HepG2 (cell line): Measurements from ENCODE around the gene ATP6V0A1. TPM values are rescaled to one million over a fixed set of nuclear protein-coding genes. Genes with fewer than 3 reads are reported as not detected.

Experiments used
- ATM ChIP-seq: fragments of 450-650 bp; IDR thresholded peaks from 2 replicates; pipeline ENCODE4 v1.7.1; 2017; ENCODE audit warnings: mild to moderate bottlenecking, borderline replicate concordance
- HES4 ChIP-seq: sonication (generic); formaldehyde crosslinking; IDR thresholded peaks from 2 replicates; pipeline ENCODE4 v1.9.0; 2021; ENCODE audit warnings: mild to moderate bottlenecking, missing genetic modification reagents, borderline replicate concordance
- KAT2B ChIP-seq: fragments of 150-350 bp; IDR thresholded peaks from 2 replicates; pipeline ENCODE4 v1.6.1; 2014; ENCODE audit warnings: low read depth, low read length, borderline replicate concordance
- PCBP1 ChIP-seq: fragments of 200-400 bp; formaldehyde crosslinking; IDR thresholded peaks from 2 replicates; pipeline ENCODE4 v1.6.1; 2017; ENCODE audit warnings: mild to moderate bottlenecking, low read depth, low read length, borderline replicate concordance
- SAFB2 ChIP-seq: sonication (generic); formaldehyde crosslinking; IDR thresholded peaks from 2 replicates; pipeline ENCODE4 v1.5.1; 2020; ENCODE audit warnings: missing genetic modification reagents, low read depth, mild to moderate bottlenecking, borderline replicate concordance
- SNAI1 ChIP-seq: sonication (generic); formaldehyde crosslinking; IDR thresholded peaks from 2 replicates; pipeline ENCODE4 v1.5.0; 2020; ENCODE audit warnings: mild to moderate bottlenecking, missing genetic modification reagents, borderline replicate concordance
- TEF ChIP-seq: sonication (generic); formaldehyde crosslinking; IDR thresholded peaks from 2 replicates; pipeline ENCODE4 v1.5.0; 2020; ENCODE audit warnings: missing genetic modification reagents
- ZBTB2 ChIP-seq: sonication (generic); formaldehyde crosslinking; IDR thresholded peaks from 2 replicates; pipeline ENCODE4 v1.8.0; 2022; ENCODE audit warnings: low read depth, missing genetic modification reagents
- ZKSCAN5 ChIP-seq: sonication (generic); formaldehyde crosslinking; IDR thresholded peaks from 2 replicates; pipeline ENCODE4 v1.5.1; 2020; ENCODE audit warnings: mild to moderate bottlenecking, missing genetic modification reagents
- ZNF30 ChIP-seq: sonication (generic); formaldehyde crosslinking; IDR thresholded peaks from 2 replicates; pipeline ENCODE4 v1.5.0; 2020; ENCODE audit warnings: mild to moderate bottlenecking, missing genetic modification reagents
- ZNF343 ChIP-seq: sonication (generic); formaldehyde crosslinking; IDR thresholded peaks from 2 replicates; pipeline ENCODE4 v1.4.0; 2020; ENCODE audit warnings: mild to moderate bottlenecking, missing genetic modification reagents
- ZNF512B ChIP-seq: sonication (generic); formaldehyde crosslinking; IDR thresholded peaks from 2 replicates; pipeline ENCODE4 v1.5.1; 2020; ENCODE audit warnings: missing genetic modification reagents, mild to moderate bottlenecking, borderline replicate concordance
- ZNF546 ChIP-seq: sonication (generic); formaldehyde crosslinking; conservative IDR thresholded peaks from 2 replicates; pipeline ENCODE4 v1.8.1; 2023; ENCODE audit warnings: mild to moderate bottlenecking, missing genetic modification reagents
- ZNF777 ChIP-seq: sonication (generic); formaldehyde crosslinking; IDR thresholded peaks from 2 replicates; pipeline ENCODE4 v1.4.0; 2020; ENCODE audit warnings: missing genetic modification reagents
- ZNF788 ChIP-seq: sonication (generic); formaldehyde crosslinking; IDR thresholded peaks from 2 replicates; pipeline ENCODE4 v1.5.0; 2020; ENCODE audit warnings: mild to moderate bottlenecking, missing genetic modification reagents, borderline replicate concordance
- ZSCAN22 ChIP-seq: sonication (generic); formaldehyde crosslinking; IDR thresholded peaks from 2 replicates; pipeline ENCODE4 v1.4.0; 2020; ENCODE audit warnings: mild to moderate bottlenecking, missing genetic modification reagents
- polyA plus RNA-seq, 8 experiments: library from polyadenylated mRNA; depleted of rRNA in 3 of 8; stranded (reverse) in 7 of 8; unstranded in 1 of 8; fragments of >200 nt; fragmentation: Illumina TruSeq in 4 of 8; extraction: Trizol in 4 of 8; gene quantifications; 2 replicates each; pipeline versions ENCODE4 v1.2.1 to v1.2.3, GENCODE V29; 2011 to 2016; ENCODE audit warnings: low read depth in 4 of 8, missing spikeins in 1 of 8, mixed read lengths in 1 of 8; ENCODE audit not compliant: insufficient read depth in 1 of 8
- total RNA-seq, 5 experiments: library from RNA; depleted of rRNA; stranded (reverse); fragments of >200 nt; fragmentation: Illumina TruSeq; extraction: Trizol; gene quantifications; 2 replicates each; pipeline ENCODE4 v1.2.3, GENCODE V29; 2016; ENCODE audit warnings: low read depth in 1 of 5
- TF ChIP-seq, protein P1 (sequence below): sonication (generic); formaldehyde crosslinking; IDR thresholded peaks from 2 replicates; pipeline ENCODE4 v1.5.1; 2020; ENCODE audit warnings: mild to moderate bottlenecking, moderate library complexity, missing genetic modification reagents
- TF ChIP-seq, protein P2 (sequence below): sonication (generic); formaldehyde crosslinking; IDR thresholded peaks from 2 replicates; pipeline ENCODE4 v1.8.1; 2023; ENCODE audit warnings: mild to moderate bottlenecking, missing genetic modification reagents, borderline replicate concordance
- TF ChIP-seq, protein P3 (sequence below): sonication (generic); formaldehyde crosslinking; IDR thresholded peaks from 2 replicates; pipeline ENCODE4 v1.4.0; 2020; ENCODE audit warnings: missing genetic modification reagents
- TF ChIP-seq, protein P4 (sequence below): IDR thresholded peaks from 2 replicates; pipeline ENCODE4 v1.6.1; 2016; ENCODE audit warnings: mild to moderate bottlenecking, missing biosample characterization, missing genetic modification reagents

ATP6V0A1 gene
- total and polyA plus RNA-seq, 2 of the 13 experiments (the other 11 are each of a cell fraction or from before 2014, with no cell fraction given), result 27.9 to 54.1 TPM

- TF ChIP-seq, protein P1, sequence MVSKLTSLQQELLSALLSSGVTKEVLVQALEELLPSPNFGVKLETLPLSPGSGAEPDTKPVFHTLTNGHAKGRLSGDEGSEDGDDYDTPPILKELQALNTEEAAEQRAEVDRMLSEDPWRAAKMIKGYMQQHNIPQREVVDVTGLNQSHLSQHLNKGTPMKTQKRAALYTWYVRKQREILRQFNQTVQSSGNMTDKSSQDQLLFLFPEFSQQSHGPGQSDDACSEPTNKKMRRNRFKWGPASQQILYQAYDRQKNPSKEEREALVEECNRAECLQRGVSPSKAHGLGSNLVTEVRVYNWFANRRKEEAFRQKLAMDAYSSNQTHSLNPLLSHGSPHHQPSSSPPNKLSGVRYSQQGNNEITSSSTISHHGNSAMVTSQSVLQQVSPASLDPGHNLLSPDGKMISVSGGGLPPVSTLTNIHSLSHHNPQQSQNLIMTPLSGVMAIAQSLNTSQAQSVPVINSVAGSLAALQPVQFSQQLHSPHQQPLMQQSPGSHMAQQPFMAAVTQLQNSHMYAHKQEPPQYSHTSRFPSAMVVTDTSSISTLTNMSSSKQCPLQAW (CRISPR knock-in tag), result no peak
- no peak for TF ChIP-seq KAT2B
- peak; percentile 90; the same call in 1 of the 2 replicates for TF ChIP-seq SNAI1 (CRISPR knock-in tag)
- TF ChIP-seq, protein P2, sequence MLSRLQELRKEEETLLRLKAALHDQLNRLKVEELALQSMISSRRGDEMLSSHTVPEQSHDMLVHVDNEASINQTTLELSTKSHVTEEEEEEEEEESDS (CRISPR knock-in tag), result no peak
- TF ChIP-seq ZNF777 (CRISPR knock-in tag), result peak; percentile 81
- no peak for TF ChIP-seq ATM
- TF ChIP-seq SAFB2 (CRISPR knock-in tag), result peak; percentile 22; the same call in 1 of the 2 replicates
- no peak; the same call in 1 of the 2 replicates for TF ChIP-seq ZNF546
- TF ChIP-seq HES4, result peak; percentile 72
- 0 out of 2 replicates have a peak, but pooled peaks have one; percentile 56 for TF ChIP-seq ZNF30 (CRISPR knock-in tag)
- TF ChIP-seq, protein P3, sequence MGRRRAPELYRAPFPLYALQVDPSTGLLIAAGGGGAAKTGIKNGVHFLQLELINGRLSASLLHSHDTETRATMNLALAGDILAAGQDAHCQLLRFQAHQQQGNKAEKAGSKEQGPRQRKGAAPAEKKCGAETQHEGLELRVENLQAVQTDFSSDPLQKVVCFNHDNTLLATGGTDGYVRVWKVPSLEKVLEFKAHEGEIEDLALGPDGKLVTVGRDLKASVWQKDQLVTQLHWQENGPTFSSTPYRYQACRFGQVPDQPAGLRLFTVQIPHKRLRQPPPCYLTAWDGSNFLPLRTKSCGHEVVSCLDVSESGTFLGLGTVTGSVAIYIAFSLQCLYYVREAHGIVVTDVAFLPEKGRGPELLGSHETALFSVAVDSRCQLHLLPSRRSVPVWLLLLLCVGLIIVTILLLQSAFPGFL (CRISPR knock-in tag), result peak; percentile 41; the same call in 1 of the 2 replicates
- TF ChIP-seq ZNF343, result peak; percentile 31; the same call in 1 of the 2 replicates
- no peak; the same call in none of the 2 replicates for TF ChIP-seq ZNF788
- no peak; the same call in 1 of the 2 replicates for TF ChIP-seq TEF
- no peak for TF ChIP-seq ZNF512B (CRISPR knock-in tag)
- TF ChIP-seq PCBP1, result no peak
- TF ChIP-seq, protein P4, sequence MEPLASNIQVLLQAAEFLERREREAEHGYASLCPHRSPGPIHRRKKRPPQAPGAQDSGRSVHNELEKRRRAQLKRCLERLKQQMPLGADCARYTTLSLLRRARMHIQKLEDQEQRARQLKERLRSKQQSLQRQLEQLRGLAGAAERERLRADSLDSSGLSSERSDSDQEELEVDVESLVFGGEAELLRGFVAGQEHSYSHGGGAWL, result peak; percentile 57; the same call in 1 of the 2 replicates
- 0 out of 2 replicates have a peak, but pooled peaks have one; percentile 8 for TF ChIP-seq ZBTB2 (CRISPR knock-in tag)
- no peak; the same call in 1 of the 2 replicates for TF ChIP-seq ZSCAN22
- TF ChIP-seq ZKSCAN5 (CRISPR knock-in tag), result peak; percentile 59; the same call in 1 of the 2 replicates
Observed at GRCh38 chr17:42562388-42563142, 103.9 kb downstream of the ATP6V0A1 start (continued).
